T-helper 9 cell (primary cell): ENCODE measurements around the gene DUS1L.
"Not testable (repeated sequence)": the region's sequence is repeated elsewhere in the genome, so short reads cannot be mapped to it uniquely, and the experiment has no call there.

Experiments
- DNase-seq: peaks from one replicate; pipeline ENCODE4 v3.0.0-alpha.2; 2020

Gene DUS1L

DNA sequence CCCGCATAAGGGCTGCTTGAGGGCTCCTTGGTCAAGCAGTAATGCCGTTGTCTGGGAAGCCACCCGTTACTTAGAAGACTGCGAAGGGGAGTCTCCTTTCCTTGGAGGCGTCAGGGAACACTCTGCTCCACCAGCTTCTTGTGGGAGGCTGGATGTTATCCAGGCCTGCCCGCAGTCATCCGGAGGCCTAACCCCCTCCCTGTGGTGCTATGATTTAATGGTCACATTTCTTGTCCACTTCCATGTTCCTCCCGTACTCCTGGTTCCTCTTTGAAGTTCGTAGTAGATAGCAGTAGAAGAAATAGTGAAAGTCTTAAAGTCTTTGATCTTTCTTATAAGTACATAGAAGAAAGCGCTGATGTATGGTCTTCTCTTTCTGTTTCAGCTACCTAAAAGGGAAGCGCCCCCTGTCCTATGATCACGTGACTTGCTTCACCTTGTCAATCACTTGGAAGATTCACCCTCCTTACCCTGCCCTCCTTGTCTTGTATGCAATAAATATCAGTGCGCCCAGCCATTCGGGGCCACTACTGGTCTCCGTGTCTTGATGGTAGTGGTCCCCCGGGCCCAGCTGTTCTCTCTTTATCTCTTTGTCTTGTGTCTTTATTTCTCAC is 26.7 kb downstream of the DUS1L start:
- DNase-seq = not testable (repeated sequence)

DNA sequence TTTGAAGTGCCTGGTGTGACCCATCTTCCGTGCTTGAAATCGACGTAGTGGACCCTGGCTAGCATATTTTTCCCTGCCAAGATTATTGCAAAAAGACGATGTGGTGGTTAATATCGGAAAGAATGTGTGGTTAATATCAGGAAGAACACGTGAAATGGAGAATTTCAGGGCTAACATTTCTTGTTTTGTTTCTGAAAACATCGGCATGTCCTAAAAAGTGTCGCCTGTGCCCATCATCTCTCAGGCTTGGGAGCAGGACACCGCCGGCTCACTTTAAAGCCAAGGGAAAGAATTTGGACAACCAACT is 27.8 kb downstream of the DUS1L start:
- DNase-seq = no peak

DNA sequence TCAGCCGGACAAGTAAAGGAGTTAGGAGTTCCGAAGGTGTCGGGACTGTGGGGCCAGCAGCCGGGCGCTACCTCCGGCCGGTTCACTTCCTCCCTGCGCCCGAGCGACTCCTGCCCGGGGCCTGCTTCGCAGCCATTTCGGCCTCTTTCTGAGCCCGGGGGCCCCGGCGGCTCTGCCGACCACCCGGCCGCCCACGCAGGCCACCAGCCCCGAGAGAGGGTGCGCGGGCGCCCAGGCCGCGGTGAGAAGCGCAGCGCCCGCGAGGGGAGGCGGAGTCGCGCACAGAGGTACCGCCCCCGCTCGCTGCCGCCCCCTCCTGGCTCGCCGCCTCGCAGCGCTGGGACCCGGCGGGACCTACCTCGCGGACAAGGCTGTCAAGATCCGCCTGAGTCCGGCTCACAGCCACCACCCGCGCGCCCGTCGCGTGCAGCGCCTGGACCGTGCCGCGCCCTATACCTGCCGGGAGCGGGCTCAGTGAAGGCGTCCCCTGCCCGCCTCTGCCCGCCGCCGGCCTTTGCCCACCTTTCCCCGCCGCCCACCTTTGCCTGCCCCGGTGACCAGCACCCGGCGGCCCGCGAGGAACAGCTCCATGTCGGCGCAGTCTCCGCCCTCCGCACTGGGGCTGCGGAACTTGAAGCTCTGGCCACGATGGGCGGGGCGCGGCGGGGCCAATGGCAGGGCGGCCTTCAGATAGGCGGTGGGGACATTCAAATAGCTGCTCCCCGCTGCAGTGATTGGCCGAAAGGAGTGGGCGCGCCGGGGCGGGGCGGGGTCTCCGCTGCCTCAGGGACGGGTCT is 28.3 kb downstream of the DUS1L start, which contains the start of gene DCXR:
DCXR (minus strand) TSS at position 606 of the 797 bp plus-strand sequence; CDS start at position 591, 15 bp downstream.
- peak; percentile 91 for DNase-seq

DNA sequence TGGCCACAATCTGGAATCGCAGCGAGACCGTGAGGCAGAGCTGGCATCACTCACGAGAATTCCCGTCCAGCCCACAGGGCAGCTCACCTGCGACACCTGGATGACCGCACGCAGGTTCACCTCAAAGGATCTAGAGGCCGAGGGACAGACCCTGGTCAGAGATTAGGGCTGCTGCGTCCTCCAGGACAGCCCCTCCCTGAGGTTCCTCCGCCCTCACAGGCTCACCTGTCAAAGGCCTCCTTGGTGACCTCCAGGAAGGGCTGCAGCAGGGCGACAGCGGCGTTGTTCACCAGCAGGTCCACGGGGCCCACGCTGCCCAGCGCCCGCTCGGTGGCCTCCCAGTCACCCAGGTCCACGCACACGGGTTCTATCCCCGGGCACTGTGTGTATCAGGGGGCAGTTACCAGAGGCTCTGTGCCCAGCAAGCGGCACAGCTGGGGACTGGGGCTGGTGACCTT is 28.9 kb downstream of the DUS1L start:
- no peak for DNase-seq

DNA sequence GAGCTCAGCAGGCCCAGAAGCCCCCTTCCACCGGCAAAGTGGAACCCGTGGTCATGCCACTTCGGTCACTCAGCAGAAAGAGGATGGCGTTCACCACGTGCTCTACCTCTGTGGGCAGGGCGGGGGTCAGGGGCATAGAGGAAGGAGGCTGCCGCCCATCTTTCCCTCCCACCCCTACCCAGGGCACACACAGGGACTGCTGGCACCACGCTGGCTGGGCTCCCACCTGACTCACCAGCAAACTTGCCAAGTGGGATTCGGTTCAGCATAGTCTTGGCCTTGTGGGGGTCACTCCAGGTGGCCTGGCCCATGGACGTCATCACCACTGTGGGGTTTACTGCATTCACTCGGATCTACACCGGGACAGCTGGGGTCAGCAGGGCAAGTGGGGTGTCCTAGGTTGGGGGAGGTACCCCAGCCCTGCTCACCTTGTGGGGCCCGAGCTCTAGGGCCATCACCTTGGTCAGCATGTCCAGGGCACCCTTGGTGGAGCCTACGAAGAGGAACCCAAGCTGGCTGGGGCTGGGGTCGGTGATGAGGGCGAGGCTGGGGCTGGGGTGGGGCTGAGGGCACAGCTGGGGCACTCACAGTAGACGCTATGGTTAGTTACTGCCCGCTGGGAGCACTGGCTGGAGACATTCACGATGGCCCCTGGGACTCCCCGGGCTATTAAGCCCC is 29.5 kb downstream of the DUS1L start:
- no peak for DNase-seq

DNA sequence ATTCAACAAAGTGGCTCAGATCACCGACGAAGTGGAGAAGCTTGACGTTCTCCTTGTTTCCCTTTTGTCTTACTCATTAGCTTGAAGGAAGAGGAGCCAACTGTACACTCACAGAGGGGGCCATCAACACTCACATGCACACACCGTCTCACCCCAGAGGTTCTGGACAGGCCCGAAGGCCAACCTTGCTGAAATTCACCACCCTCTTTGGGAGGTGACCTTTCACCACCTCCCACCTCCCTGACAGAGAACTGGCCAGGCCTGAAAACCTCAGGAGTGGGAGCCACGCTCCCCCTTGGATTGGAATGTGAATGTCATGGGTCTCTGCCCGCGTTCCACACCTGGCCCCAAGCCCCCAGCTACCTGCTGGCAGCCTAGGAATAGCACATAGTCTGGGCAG is 30.1 kb downstream of the DUS1L start:
- no peak for DNase-seq

DNA sequence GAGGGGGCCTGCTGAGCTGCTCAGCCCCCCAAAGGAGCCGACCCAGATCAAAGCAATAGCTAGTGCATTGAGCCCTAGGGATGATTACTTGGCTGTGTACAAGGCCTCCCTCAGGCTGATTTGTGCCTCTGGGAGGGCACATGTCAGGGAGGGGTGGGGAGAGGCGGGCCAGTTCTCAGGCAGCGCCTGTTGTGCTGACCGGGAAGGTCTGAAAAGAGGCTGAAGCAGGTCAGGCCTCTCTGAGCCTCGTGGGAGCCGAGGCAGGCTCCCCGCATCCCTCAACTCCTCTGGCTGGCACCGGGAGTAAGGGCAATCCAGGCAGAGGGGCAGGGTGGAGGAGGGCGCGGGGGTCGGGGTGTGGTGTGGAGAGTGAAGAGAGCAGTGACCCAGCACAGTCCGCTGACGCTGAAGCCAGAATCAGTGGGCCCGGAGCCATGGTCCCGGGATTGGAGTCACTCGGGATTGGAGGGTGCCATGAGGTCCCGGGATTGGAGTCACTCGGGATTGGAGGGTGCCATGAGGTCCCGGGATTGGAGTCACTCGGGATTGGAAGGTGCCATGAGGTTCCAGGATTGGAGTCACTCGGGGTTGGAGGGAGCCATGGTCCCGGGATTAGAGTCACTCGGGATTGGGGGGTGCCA is 31.1 kb downstream of the DUS1L start:
- no peak for DNase-seq

DNA sequence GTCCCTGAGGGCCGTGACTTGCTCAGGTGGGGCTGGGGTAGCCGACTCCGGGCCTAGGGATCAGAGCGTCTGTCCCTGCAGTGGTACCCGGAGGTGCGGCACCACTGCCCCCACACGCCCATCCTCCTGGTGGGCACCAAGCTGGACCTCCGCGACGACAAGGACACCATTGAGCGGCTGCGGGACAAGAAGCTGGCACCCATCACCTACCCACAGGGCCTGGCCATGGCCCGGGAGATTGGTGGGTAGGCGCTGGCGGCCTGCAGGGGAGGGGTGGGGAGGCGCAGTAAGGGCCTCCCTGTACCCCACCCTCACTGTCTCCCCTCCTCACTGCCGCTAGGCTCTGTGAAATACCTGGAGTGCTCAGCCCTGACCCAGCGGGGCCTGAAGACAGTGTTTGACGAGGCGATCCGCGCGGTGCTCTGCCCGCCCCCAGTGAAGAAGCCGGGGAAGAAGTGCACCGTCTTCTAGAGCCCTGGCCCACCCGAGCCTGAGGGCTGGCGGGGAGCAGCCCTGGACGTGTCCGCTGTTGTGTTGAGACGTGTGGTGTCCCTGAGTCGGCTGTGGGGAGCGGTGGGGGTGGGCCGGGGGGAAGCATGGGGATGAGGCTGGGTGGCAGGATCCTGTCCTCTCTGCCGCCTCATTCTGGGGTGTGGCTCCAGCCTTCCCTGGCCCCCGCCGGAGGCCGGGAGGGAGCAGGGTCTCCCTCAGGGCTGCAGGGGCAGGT is 32.1 kb downstream of the DUS1L start:
- DNase-seq = no peak

DNA sequence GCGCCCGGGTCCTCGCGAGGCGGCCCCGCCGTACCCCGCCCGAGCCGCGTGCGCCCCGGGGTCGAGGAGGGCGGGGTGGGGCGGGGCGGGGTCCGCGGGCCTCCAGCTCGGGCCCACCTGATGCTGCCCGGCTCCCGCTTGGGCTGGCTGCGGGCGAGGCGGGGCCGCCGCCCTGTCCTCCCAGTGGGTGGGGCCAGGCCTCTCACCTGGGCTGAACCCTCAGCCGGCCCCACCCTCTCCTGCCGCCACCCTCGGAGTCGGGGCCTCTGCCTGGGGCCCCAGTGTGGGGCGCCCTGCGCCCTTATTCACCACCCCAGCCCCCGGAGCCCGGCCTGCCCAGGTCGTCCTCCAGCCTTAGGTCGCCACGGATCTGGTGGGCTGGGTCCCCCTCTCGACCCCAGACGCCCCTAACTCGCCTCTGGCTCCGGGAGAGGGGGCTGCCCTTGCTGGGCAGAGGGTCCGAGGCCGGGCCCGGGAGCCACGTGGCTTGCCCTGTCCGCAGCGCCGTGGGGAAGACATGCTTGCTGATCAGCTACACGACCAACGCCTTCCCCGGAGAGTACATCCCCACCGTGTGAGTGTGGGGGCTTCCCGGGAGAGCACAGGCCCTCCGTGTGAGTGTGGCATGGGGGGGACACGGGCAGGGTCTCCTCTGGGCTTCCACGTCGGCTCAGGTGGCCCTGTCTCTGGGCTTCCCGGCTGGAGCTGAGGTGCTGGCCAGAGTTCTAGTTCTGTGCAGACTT is 33.5 kb downstream of the DUS1L start:
- DNase-seq = no peak

DNA sequence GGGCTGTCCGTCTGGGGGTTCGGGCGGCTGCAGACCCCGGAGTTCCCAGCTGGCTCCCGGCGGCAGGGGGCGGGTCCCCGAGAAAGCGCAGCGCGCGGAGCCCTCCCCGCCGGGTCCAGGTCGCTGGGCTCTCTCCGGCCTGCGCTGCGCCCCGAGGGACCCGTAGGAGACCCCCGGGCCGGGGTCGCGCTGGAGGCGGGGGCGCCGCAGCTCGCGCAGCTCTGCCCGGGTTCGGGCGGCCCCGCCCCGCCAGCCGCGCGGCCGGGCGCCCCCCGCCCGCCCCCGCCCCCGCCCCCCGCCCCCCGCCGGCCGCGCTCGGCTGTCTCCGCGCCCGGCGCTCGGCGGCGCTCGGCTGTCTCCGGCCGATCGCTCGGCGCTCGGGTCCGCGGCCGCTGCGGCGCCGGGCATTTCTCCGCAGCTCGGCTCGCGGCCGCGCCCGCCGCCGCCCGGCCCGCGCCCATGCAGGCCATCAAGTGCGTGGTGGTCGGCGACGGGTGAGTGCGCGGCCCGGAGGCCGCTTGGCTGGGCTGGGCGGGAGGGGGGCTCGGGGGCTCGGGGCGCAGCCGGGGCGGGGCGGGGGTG is 34.2 kb downstream of the DUS1L start, which contains the start of gene RAC3:
RAC3 (plus strand) TSS at position 376 of the 582 bp plus-strand sequence; CDS start at position 460, 84 bp downstream.
- no peak for DNase-seq

DNA sequence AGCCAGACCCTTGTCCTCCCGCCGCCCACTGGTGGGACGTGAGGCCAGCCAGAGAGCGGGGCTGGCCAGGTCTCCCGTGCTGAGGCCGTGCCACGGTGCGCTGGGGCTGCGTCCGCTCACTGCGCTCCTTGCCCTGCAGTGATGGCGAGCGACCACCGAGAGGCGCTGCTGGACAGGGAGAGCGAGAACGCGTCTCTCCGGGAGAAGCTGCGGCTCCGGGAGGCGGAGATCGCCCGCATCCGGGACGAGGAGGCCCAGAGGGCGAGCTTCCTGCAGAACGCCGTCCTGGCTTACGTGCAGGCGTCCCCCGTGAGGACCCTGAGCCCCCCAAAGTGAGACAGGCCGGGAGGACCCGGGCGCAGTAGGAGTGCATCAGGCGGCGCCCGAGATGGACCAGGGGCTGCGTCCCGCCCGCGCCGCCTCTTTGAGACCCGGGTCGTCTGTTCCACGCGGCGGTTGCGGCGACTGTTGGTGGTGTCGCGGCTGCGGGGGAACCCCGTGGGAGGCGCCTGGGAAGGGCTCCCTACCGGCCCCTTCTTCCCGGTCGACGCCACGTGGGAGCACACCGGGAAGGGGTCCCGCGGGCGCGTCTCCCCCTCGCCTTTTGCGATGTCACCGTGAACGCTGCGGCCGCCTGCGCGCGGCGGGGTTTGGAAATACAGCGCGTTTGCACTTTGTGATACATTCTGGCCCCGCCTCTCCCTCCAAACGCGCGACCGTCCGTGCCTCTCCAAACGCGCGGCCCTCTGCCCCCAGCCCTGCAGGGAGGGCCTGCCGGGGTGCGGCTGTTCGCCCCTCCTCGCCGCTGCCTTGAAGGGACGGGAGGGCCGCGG is 34.9 kb downstream of the DUS1L start:
- peak; percentile 80 for DNase-seq

DNA sequence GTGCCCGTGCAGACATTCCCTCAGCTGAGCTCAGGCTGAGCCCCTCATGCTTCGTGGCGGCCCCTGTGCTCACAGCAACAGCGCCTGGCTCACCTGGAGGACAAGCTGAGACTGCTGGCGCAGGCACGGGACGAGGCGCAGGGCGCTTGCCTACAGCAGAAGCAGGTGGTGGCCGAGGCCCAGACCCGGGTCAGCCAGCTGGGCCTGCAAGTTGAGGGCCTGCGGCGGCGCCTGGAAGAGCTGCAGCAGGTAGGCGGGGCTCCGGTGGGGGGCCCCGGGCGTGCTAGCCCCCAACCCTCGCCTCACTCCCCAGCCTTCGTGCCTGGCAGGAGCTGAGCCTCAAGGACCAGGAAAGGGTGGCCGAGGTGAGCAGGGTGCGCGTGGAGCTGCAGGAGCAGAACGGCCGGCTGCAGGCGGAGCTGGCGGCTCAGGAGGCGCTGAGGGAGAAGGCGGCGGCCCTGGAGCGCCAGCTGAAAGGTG is 35.6 kb downstream of the DUS1L start:
- no peak for DNase-seq

DNA sequence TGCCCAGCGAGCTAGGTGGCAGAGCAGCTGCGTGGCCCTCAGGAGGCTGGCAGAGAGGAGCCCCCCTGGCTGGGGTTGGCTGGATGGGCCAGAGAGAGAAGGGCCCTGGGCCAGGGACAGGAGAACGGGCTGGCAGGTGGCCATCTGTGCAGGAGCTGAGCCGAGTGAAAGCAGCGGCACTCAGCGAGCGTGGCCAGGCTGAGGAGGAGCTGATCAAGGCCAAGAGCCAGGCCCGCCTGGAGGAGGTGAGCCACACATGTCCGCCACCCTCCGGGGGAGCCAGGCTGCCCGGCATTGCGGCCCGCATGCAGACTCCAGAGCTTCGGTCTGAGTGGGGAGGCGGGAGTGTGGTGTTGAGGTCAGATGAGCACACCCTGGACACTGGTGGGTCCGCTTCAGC is 36.2 kb downstream of the DUS1L start:
- DNase-seq = no peak

DNA sequence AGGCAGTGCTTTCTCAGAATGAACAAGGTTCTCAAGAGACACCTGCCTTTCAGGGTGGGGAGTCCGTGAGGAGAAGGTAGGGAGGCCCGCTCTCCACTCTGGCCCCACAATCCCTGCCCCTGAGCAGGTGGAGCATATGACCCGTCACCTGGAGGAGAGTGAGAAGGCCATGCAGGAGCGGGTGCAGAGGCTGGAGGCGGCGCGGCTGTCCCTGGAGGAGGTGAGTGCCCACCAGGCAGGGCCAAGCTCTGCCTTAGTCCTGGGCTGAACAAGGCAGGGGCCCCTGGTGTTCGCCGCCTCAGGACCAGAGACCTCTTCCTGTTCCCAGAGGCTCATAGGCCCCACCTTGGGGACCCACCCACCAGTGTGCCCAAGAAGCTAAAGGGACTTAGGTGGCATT is 36.6 kb downstream of the DUS1L start:
- no peak for DNase-seq

DNA sequence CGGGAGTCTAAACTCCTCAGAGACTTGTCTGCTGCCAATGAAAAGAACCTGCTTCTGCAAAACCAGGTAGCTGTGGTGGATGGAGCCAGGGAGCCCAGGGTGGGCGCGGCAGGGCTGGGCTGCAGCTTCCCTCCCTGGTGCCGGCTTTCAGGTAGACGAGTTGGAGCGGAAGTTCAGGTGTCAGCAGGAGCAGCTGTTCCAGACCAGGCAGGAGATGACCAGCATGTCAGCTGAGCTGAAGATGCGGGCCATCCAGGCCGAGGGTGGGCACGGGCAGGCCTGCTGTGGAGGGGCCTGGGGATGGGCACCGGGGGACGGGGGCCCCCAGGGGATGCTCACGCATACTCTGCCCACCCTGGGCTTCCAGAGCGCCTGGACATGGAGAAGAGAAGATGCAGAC is 37.4 kb downstream of the DUS1L start:
- no peak for DNase-seq

DNA sequence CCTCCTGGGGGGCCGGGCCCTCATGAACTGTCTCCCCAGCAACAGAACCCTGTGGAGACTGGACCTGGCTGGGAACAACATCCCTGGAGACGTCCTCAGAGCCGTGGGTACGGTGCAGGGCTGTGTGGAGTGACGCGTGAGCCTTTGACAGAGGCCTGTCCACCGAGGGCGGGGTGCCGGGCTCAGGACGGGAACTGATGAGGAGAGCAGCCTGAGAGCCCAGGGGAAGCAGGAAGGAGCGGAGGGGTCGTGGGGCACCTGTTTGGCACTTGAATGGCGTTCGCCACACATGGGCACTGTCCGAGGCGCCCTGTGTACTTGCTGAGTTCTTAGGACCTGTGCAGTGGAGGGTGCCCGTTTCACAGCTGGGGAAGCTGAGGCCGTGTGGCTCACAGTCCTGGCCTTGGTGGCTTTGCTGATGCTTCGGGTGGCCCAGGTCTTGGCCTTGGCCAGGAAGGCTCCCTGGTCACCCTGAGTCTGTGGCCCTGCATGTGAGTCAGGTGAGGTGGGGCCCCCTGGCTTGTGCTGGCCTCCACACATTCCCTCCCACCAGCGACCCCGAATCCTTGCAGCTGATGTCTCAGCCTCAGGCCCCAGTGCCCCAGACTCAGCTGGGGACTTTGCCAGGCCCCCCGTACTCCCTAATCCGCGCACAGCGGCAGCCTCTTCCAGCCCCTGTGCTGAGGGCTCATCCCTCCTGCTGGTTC is 40.0 kb downstream of the DUS1L start:
- DNase-seq = no peak

DNA sequence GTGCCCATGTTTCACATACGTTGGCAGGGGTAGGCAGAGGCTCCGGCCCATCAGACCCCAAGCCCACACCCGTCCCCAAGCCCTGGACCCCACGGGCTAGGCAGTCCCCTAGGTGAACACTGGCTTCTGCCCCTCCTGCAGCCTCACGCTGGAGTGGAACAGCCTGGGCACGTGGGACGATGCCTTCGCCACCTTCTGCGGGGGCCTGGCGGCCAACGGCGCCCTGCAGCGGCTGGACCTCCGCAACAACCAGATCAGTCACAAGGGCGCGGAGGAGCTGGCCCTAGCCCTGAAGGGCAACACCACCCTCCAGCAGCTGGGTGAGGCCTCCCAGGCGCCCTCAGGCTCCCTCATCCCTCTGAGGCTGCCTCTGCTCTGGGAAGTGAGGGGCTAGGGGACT is 40.7 kb downstream of the DUS1L start:
- no peak for DNase-seq

DNA sequence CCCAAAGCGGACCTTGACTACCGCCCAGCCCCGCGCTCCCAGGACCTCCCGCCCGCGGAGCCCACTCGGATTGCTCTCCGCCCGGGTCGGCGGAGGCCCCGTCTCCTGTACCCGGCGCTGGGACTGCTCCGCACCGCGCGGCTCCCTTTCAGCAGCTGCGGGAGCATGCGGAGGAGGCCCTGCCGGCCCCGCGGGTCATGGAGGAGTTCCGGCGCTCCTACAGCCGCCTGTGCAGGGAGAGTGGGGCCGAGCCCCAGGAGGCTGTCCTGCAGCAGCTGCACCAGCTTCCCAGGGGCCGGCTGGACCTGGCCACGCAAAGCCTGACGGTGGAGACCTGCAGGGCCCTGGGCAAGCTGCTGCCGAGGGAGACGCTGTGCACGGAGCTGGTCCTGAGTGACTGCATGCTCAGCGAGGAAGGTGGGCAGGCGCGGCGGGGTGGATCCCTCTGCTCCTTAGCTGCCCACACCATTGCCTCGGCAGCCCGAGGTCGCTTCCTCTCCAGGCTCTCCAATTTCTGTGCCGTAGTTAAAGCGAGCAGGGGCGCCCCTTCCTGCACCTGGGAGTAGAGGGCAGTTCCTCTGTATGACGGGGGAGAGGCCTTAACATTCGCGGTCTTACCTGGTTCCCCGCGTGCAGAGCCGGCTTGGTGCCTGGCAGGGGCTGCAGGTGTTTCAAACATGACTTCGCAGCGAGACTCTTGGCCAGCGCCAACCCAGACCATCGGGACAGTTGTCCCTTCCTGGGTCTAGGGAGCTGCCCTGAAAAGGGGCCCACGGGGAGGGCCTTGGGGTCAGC is 42.0 kb downstream of the DUS1L start:
- DNase-seq = no peak

DNA sequence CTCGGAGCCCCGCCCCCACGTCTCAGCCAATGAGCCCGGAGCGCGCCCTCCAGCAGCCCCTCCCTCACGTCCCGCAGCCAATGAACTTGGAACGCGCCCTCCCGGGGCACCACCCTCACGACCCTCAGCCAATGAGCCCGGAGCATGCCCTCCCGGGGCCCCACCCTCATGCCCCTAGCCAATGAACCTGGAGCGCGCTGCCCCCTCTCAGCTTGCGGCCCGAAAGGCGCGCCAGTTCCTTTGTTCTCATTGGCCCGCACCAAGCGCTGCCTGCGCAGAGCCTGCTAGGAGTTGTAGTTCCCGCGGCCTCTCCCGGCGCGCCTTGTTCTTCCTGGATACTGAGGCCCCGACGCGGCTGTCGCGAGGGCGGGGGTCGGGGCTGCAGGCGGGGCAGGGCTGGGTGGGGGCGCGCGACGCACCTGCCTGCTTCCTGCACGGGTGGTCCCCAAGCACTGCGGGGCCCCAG is 42.6 kb downstream of the DUS1L start, which contains the start of gene LRRC45:
LRRC45 (plus strand) TSS at position 325 of the 466 bp plus-strand sequence. CDS start 339 bp downstream, outside the sequence.
- peak; percentile 99 for DNase-seq
